SU-DHL-6 (cell line): Measurements from ENCODE around the gene STK32B.

Source experiments
- EZH2phosphoT487 ChIP-seq: fragments of 200-600 bp; sonication (generic), shearing (Covaris generic); conservative IDR thresholded peaks from 2 replicates; pipeline ENCODE4 v1.6.1; 2018; ENCODE audit warnings: mild to moderate bottlenecking, antibody characterized with exemption, low read length, moderate library complexity, mixed read lengths
- TF ChIP-seq, protein P1 (sequence below): fragments of 200-600 bp; sonication (generic); IDR thresholded peaks from one replicate; pipeline ENCODE4 v1.5.1; 2017; ENCODE audit warnings: antibody characterized with exemption, mild to moderate bottlenecking, low read length, moderate library complexity; ENCODE audit not compliant: insufficient read depth, poor library complexity, severe bottlenecking

DNA sequence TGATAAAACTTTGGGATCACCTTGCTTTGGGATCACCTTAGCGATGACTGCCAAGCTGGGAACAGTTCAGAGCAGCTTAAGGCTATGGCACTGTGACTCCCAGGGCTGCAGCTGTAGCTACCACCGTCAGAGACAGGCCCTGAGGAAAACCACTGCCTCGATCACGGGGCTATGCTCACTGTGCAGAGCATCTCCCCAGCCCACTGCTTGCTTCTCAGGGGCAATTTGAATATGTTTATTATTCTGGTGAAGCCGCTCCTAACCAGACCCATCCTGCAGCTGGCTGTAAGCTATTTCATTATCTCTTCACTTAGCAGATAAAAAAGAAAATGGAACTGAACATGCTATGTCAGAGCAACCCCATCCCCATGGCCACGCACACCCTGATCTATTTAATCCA is 328.6 kb downstream of the STK32B start:
- TF ChIP-seq, protein P1, sequence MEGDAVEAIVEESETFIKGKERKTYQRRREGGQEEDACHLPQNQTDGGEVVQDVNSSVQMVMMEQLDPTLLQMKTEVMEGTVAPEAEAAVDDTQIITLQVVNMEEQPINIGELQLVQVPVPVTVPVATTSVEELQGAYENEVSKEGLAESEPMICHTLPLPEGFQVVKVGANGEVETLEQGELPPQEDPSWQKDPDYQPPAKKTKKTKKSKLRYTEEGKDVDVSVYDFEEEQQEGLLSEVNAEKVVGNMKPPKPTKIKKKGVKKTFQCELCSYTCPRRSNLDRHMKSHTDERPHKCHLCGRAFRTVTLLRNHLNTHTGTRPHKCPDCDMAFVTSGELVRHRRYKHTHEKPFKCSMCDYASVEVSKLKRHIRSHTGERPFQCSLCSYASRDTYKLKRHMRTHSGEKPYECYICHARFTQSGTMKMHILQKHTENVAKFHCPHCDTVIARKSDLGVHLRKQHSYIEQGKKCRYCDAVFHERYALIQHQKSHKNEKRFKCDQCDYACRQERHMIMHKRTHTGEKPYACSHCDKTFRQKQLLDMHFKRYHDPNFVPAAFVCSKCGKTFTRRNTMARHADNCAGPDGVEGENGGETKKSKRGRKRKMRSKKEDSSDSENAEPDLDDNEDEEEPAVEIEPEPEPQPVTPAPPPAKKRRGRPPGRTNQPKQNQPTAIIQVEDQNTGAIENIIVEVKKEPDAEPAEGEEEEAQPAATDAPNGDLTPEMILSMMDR = no peak
- no peak for TF ChIP-seq EZH2phosphoT487
